ENCODE results near the gene UBE2Q1.

Gene UBE2Q1

GRCh38 chr1:154557939-154558719, at the start of gene UBE2Q1:
Gene UBE2Q1, minus strand, starts transcription at chr1:154558662. Its CDS starts 109 bp downstream, at chr1:154558553.
- DNase-seq, result peak; percentile 53

DNA sequence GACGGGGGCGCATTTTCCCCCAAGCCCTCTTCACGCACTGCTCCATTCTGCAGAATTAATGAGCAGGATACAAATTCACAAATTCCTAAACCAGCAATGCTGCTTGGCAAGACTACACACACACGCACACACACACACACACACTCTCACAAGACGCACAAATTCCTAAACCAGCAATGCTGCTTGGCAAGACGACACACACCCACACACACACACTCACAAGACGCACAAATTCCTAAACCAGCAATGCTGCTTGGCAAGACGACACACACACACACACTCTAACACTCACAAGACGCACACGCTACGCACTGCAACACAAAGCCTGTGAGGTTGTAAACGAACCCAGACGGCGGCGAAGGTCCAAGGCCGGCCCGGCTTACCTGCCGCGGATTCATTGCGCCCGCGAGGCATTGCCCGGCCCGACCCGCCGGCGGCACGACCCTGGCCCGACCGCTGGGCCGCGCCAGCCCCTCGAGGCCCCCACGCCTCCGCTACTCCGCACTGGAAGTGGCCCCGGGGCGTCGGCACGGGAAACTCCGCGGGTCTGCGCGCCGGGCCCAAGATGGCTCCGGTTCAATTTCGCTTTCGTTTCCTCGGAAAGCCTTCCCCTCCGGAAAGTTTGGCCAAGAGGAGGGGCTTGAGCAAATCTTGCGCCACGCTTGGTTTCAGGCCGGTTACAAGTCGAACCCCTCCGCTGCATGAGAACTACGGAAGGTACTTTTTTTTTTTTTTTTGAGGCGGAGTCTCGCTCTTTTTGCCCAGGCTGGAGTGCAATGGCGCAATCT, 49.3 kb upstream of the UBE2Q1 start, which contains the start of gene ADAR:
Gene ADAR, minus strand, starts transcription at position 578 of the 788 bp plus-strand sequence. Its CDS starts 180 bp downstream, at position 398.
- DNase-seq, result peak; percentile 83

DNA sequence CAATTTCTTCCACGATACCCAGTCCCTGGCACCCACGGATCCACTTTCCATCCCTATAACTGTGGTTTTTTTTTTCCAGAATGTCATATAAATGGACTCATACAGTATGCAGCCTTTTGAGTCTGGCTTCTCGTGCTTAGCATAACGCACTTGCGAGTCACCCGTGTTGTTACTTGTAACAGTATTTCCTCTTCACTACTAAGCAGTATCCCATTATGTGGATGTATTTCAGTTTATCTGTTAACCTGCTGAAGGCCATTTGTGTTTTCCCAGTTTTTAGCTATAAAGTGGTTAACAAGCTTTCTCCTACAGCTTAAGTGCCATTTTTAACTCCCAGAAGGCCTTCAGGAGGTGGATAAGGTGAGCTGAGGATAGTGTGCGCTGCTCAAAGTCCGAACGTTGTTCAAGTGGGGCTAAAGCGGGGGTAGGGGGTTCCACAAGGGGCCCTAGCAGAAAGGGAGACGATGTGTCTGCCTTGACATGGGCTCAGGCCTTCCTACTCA, 48.7 kb upstream of the UBE2Q1 start:
- DNase-seq, result no peak

DNA sequence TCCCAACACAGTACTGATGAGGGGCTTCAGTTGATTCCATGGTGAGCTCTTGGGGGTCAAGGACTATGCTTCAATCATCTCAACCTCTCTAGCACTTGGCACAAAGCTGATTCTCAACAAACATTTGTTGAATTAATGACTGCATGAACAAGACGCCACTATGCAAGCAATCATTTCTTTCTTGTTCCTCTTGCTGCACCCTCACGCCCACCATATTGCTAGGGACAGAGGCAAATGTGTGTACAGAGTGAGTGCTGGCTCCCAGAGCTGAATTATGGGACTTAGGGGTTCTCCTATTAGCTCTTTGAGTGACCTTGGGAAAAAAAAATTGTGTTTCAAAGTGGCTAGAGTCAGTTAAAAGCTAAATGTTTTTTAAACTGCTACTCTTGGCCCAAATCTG, 47.1 kb upstream of the UBE2Q1 start:
- no peak for DNase-seq

- DNase-seq, result no peak
Observed at GRCh38 chr1:154603317-154603716, 44.9 kb upstream of the UBE2Q1 start.

GRCh38 chr1:154599658-154600057, 41.2 kb upstream of the UBE2Q1 start:
- DNase-seq, result no peak

GRCh38 chr1:154598871-154599635, 40.6 kb upstream of the UBE2Q1 start:
- DNase-seq, result no peak

GRCh38 chr1:154595621-154596020, 37.2 kb upstream of the UBE2Q1 start:
- DNase-seq, result no peak

DNA sequence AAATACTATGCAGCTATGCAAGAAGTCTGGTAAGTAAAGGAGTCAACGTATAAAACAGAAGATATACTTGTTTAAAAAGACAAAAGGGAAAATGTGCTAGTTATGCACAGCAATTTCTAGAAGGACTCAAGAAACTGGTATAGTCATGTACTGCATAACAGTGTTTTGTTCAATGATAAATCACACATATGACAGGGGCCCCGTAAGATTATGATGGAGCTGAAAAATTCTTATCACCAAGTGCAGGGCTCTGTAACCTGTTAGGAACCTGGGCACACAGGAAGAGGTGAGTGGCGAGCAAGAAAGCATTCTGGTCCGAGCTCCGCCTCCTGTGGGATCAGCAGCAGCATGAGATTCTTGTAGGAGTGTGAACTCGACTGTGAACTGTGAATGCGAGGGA, 36.3 kb upstream of the UBE2Q1 start:
- no peak for DNase-seq

GRCh38 chr1:154593390-154593789, 34.9 kb upstream of the UBE2Q1 start:
- no peak for DNase-seq

DNA sequence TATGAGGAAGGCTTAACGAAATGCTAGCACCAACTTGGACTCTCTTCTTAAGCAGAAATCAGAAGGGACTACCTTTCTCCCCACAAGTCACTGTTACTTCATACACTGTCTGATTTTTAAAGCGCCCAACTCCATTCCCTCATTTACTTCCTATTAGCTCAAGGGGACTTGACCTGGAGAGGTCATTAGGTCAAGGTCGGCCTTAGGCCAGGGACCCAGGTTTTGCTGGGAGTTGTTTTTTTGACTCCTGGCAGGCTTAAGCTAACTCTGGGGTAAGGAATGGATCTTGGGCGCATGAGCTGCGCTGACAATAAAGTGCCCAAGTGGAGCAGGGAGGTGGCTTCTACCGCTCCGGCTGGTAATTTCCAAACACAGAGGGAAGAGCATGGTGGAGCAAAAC, 32.7 kb upstream of the UBE2Q1 start:
- DNase-seq, result no peak

DNA sequence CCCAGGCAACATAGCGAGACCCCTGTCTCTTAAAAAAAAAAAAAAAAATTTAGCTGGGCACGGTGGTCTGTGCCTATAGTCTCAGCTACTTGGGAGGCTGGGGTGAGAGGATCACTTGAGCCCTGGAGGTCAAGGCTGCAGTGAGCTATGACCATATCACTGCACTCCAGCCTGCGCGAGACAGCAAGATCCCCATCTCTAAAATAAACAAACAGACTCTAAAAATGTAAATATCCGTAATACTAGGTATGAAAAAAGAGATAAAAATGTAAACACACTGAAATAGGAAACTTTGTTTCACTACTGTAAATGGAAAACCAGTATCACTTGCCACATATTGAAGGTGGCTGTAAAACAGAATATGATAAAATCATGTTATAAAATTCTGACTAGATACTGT, 32.3 kb upstream of the UBE2Q1 start:
- DNase-seq, result no peak

DNA sequence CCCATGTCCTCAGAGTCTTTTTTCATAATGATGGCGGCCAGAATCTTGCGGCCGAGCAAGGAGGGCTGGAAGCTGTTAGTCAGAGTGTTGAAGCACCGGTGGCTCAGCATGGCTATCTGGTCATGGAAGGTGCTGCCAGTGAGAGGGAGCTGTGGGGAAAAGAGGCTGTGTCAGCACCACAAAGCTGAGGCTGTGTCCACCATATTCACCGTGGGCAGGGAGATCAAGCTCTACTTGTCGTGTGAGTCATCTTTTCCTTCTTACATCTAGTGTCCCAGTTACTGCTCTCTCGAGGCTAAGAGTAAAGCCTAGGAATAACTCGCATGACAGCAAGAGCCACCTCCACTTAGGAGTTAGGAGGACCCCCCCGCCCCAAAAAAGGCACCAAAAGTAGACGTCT, 31.3 kb upstream of the UBE2Q1 start:
- no peak for DNase-seq

GRCh38 chr1:154586641-154587040, 28.2 kb upstream of the UBE2Q1 start:
- DNase-seq, result no peak

- no peak for DNase-seq
Observed at GRCh38 chr1:154586231-154586630, 27.8 kb upstream of the UBE2Q1 start.

DNA sequence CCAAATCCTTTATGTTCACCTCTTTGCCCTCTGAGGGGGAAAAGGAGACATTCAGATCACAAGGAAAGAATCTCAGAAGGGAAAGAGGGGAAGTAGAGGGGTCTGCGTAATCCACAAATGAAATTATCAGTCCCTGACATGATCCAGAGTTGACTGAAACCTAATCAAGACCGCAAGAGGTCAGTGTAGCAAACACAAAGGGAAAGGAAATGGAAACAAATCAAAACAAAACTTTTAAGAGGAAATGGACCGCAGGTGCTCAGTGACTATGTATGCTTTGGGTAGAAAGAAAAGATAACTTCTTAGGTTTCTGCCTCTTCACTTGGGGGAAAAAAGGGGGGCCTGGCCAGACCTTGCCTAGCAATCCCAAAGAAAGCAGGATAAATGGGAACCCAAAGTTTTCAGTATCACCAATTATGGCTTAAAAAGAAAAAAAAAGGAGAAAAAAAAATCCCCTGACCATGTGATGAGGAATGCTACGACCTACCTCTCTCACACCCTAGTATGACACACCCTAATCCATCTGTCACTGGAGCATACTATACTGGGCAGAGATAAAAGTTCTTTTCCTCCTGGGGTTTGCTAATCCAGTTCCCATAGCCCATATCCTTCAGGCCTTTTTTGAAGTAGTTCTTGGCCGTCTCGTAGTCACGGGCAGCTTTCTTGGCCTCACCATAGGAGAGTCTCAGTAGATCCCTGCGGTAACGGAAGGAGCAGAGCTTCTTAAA, 26.0 kb upstream of the UBE2Q1 start:
- no peak for DNase-seq

- no peak for DNase-seq
Observed at GRCh38 chr1:154583773-154584172, 25.3 kb upstream of the UBE2Q1 start.

DNA sequence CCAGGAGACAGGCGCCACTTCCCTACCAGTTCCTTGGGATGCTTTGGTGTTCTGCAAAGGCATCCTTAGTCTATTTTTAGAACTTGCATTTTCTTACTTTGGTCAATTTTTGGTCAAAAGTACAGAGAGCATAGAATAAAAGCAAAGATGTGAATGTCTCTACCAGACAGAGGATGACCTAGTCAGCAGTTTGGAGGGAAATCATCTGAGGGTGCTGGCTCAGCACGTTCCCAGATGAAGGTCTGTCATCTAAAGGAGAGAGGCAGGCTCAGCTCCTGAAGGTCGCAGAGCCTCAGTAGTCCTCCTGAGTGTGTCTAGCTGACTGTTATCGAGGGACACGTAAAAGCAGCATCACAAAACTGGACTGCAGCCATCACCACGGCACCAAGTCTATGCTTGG, 24.4 kb upstream of the UBE2Q1 start:
- no peak for DNase-seq

GRCh38 chr1:154581766-154582165, 23.3 kb upstream of the UBE2Q1 start:
- DNase-seq, result no peak

GRCh38 chr1:154579374-154579773, 20.9 kb upstream of the UBE2Q1 start:
- DNase-seq, result no peak

DNA sequence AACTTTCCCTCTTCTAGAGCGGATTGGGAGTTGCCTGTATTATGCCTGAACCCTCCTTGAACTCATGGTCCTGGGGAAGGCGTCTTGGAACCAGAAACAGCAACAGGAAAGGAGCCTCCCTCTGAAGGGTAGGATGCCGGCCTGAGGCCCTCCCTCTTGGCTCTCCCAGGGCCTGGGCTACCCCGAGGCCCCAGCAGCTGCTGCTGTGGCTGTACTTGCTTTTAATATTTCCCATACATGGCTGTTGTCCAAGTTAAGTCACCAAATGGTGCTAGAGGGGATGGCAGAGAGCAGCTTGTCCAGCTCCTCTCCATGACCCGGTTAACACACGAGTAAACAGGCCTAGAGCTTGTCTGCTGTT, 19.6 kb upstream of the UBE2Q1 start:
- DNase-seq, result no peak

GRCh38 chr1:154577346-154578057, 19.0 kb upstream of the UBE2Q1 start:
- no peak for DNase-seq
